Measurements from ENCODE around the gene MPO. TPM values are rescaled to one million over a fixed set of nuclear protein-coding genes. Genes with fewer than 3 reads are reported as not detected.

The MPO gene
- total RNA-seq, 2 experiments from 2014 or later: not detected

DNA sequence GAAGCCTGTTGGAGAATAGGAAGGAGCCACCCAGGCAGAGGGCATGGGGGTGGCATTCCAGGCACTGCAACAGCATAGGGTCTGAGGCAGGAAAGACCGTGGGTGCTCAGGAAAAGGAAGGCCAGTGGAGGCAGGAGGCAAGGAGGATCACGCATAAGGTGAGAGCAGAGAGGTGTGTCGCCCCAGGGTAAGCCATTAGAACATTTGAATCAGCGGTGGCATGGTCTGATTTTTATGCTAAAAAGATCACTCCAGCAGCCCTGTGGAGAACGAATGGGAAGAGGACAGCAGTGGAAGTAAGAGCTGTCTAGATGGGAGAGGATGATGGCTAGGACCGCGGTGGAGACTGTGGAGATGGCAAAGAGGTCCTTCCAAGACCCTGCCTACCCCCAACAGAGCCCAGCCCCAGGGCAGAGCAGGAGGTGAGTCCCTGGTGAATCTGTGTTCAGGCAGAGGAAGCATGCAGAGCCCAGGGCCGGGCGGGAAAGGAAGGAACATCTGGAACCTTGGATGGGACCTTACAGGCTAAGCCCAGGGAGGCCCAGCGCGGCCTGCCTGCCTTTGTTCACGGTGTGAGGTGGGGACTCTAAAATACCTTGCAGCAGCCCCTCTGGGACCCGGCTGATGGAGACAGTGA lies 34.5 kb downstream of the MPO start:
- Histone ChIP-seq H3K4me2 (ENCODE audit: low read length) (no peak overlapping the region), H3K4me1 (ENCODE audit: insufficient read depth, low read length, poor library complexity, severe bottlenecking) (no peaks in the 10 kb centered on the region), H3K36me3 (ENCODE audit: insufficient read depth, low read length) (no peaks in the 10 kb centered on the region), H3K9me3 (ENCODE audit: low read length) (no peaks in the 10 kb centered on the region), H3K9me2 (ENCODE audit: insufficient read depth, low read length) (no peaks in the 10 kb centered on the region), H4K20me1 (ENCODE audit: insufficient read depth, low read length) (no peaks in the 10 kb centered on the region), H2AFZ (ENCODE audit: low read length) (no peak overlapping the region), H3K27ac (ENCODE audit: low read depth, low read length, poor library complexity, severe bottlenecking) (no peak overlapping the region), H3K79me2 (ENCODE audit: insufficient read depth, low read depth, low read length) (no peaks in the 10 kb centered on the region), H3K4me3 (ENCODE audit: low read depth, low read length, poor library complexity, severe bottlenecking) (no peak overlapping the region)
- no peak for TF ChIP-seq EZH2phosphoT487 (IDR thresholded peaks at IDR 0.05; ENCODE audit: borderline replicate concordance, low read depth, low read length)
- TF ChIP-seq, protein P1, sequence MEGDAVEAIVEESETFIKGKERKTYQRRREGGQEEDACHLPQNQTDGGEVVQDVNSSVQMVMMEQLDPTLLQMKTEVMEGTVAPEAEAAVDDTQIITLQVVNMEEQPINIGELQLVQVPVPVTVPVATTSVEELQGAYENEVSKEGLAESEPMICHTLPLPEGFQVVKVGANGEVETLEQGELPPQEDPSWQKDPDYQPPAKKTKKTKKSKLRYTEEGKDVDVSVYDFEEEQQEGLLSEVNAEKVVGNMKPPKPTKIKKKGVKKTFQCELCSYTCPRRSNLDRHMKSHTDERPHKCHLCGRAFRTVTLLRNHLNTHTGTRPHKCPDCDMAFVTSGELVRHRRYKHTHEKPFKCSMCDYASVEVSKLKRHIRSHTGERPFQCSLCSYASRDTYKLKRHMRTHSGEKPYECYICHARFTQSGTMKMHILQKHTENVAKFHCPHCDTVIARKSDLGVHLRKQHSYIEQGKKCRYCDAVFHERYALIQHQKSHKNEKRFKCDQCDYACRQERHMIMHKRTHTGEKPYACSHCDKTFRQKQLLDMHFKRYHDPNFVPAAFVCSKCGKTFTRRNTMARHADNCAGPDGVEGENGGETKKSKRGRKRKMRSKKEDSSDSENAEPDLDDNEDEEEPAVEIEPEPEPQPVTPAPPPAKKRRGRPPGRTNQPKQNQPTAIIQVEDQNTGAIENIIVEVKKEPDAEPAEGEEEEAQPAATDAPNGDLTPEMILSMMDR (conservative IDR thresholded peaks at IDR 0.05; ENCODE audit: low read length): no peak
- BruUV-seq (replicated peaks): no TSS peak
- intact Hi-C loops (cut with micrococcal nuclease; ENCODE audit: unreplicated experiment): no loop called here
- POLR2A ChIA-PET: no interaction called here
- CTCF ChIA-PET (ENCODE audit: unreplicated experiment): no interaction called here
- DNase-seq (ENCODE audit: low spot score): no peak

DNA sequence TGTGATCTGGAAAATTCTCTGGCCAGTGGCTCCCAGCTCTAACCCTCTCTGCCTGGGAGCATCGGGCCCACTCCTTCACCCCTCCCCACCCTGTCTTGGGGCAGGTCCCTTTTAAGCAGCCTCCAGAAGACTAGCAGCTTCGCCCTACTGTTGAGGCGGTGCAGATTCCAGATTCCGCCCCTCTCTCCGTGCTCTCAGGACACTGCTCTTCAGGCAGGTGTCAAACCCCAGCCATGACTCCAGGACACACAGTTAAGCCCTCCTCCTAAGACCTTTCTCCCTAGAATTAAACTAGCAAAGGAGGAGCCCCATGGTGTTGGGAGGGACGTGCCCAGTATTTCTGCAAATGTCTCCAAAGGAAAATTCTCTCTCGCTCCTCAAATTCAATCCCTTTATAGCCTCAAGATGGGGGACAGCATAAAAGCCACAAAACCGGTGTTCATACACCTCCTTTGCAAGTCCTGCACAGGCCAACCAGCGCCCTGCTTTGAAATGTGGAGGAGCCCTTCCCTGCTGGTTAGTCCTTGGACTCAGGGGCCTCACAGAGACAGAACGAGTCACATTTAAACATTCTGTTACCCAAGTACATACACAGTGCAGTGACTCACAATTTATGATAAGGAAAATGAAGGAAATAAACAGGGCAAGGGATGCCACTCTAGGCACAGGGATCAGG lies 35.2 kb downstream of the MPO start:
- H3K4me1 ChIP-seq (ENCODE audit: insufficient read depth, low read length, poor library complexity, severe bottlenecking): no peaks in the 10 kb centered on the region
- intact Hi-C loops (cut with micrococcal nuclease; ENCODE audit: unreplicated experiment): no loop called here
- POLR2A ChIA-PET: interaction anchor here (0.5 kb wide), 1 partner anchor 656 kb away, joined by 4 read pairs; no protein-coding TSS in a partner anchor
- CTCF ChIA-PET (ENCODE audit: unreplicated experiment): no interaction called here
- no peaks in the 10 kb centered on the region for H3K9me3 ChIP-seq (ENCODE audit: low read length)
- no peak overlapping the region for H3K27ac ChIP-seq (ENCODE audit: low read depth, low read length, poor library complexity, severe bottlenecking)
- no peak overlapping the region for H2AFZ ChIP-seq (ENCODE audit: low read length)
- no peaks in the 10 kb centered on the region for H4K20me1 ChIP-seq (ENCODE audit: insufficient read depth, low read length)
- no TSS peak for BruUV-seq (replicated peaks)
- no peaks in the 10 kb centered on the region for H3K79me2 ChIP-seq (ENCODE audit: insufficient read depth, low read depth, low read length)
- DNase-seq (ENCODE audit: low spot score): no peak
- TF ChIP-seq, protein P1 (conservative IDR thresholded peaks at IDR 0.05; ENCODE audit: low read length): no peak
- TF ChIP-seq EZH2phosphoT487 (IDR thresholded peaks at IDR 0.05; ENCODE audit: borderline replicate concordance, low read depth, low read length): no peak
- H3K9me2 ChIP-seq (ENCODE audit: insufficient read depth, low read length): no peaks in the 10 kb centered on the region
- H3K4me3 ChIP-seq (ENCODE audit: low read depth, low read length, poor library complexity, severe bottlenecking): no peak overlapping the region
- H3K4me2 ChIP-seq (ENCODE audit: low read length): no peak overlapping the region
- no peaks in the 10 kb centered on the region for H3K36me3 ChIP-seq (ENCODE audit: insufficient read depth, low read length)

DNA sequence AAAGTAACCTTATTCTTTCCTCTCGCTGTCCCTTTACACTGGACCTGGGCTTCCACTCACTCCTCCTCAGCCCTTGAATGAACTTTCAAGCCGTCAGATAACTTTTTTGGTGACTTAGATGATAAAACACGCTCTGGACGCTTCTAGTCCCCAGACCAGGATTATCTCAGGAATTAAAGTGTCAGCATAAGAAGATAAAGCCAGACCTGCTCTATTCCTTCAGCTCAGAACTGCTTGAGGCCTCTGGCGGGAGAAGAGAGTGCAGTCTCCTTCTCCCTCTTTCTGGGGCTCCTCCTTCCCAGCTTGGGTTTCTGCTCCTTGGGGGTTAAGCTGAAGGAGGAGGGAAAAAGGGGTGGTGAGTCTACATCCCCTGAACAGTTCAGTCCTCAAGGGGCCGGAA lies 35.8 kb downstream of the MPO start:
- Histone ChIP-seq H3K36me3 (ENCODE audit: insufficient read depth, low read length) (no peaks in the 10 kb centered on the region), H3K9me2 (ENCODE audit: insufficient read depth, low read length) (no peaks in the 10 kb centered on the region), H3K27ac (ENCODE audit: low read depth, low read length, poor library complexity, severe bottlenecking) (no peak overlapping the region), H3K4me3 (ENCODE audit: low read depth, low read length, poor library complexity, severe bottlenecking) (no peak overlapping the region), H3K4me1 (ENCODE audit: insufficient read depth, low read length, poor library complexity, severe bottlenecking) (no peaks in the 10 kb centered on the region), H3K9me3 (ENCODE audit: low read length) (no peaks in the 10 kb centered on the region), H2AFZ (ENCODE audit: low read length) (no peak overlapping the region), H3K79me2 (ENCODE audit: insufficient read depth, low read depth, low read length) (no peaks in the 10 kb centered on the region), H4K20me1 (ENCODE audit: insufficient read depth, low read length) (no peaks in the 10 kb centered on the region), H3K4me2 (ENCODE audit: low read length) (no peak overlapping the region)
- no peak for DNase-seq (ENCODE audit: low spot score)
- BruUV-seq (replicated peaks): no TSS peak
- TF ChIP-seq, protein P1 (conservative IDR thresholded peaks at IDR 0.05; ENCODE audit: low read length): no peak
- TF ChIP-seq EZH2phosphoT487 (IDR thresholded peaks at IDR 0.05; ENCODE audit: borderline replicate concordance, low read depth, low read length): no peak
- intact Hi-C loops (cut with micrococcal nuclease; ENCODE audit: unreplicated experiment): no loop called here
- CTCF ChIA-PET (ENCODE audit: unreplicated experiment): no interaction called here
- POLR2A ChIA-PET: no interaction called here
